NCI-H2196 treated with DMSO at 0.1 percent for 48 hours (cell line): ENCODE data around the gene OXNAD1.

Experiments used
- DNase-seq: peaks from one replicate; lab custom pipeline; 2025; ENCODE audit not compliant: unreplicated experiment; lab: John Stamatoyannopoulos, UW

Gene OXNAD1

DNA sequence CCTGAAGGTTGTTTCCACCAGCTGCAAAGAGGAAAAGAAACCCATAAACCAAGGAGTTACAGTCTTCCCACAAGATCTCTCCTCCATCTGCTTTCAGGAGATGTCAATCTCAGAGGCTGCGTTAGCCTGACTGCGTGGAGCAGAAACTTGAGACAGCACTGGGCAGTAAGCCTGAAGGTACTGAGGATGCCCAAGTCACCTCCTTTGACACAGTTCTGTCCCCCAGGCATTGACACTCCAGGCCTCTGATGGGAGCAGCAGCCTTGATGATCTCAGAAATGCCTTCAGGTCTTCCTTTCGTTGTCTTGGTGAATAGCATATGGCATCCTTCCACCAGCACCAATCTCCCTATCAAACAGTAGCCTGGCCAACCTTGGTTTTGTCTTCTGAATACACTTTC lies 89.3 kb downstream of the OXNAD1 start:
- DNase-seq, result no peak
